Measurements from ENCODE around the gene THSD4.
A peak's percentile ranks its signal among the peaks of the same experiment; 100 is the strongest.

The THSD4 gene

GRCh38 chr15:71228403-71228802, 113.1 kb downstream of the THSD4 start:
- H3K36me3 ChIP-seq (ENCODE audit: control insufficient read depth in 1 of 2, insufficient read depth in 2 of 2, low read length in 2 of 2), result no peaks in the 10 kb centered on the region

GRCh38 chr15:71230303-71230702, 115.0 kb downstream of the THSD4 start:
- H3K9me3 ChIP-seq (ENCODE audit: control insufficient read depth in 1 of 2, low read length in 2 of 2), result no peaks in the 10 kb centered on the region
- no peak overlapping the region for H3K27ac ChIP-seq (ENCODE audit: low read depth, low read length)
- H3K9ac ChIP-seq (ENCODE audit: low read depth in 1 of 2, low read length in 2 of 2), result no peak overlapping the region
- H3K4me3 ChIP-seq (ENCODE audit: low read depth in 1 of 2, low read length in 2 of 2), result no peak overlapping the region
- H3K27me3 ChIP-seq (ENCODE audit: control insufficient read depth in 1 of 2, insufficient read depth in 2 of 2, low read length in 2 of 2), result no peaks in the 10 kb centered on the region
- H3K4me1 ChIP-seq (ENCODE audit: control insufficient read depth in 1 of 2, insufficient read depth in 2 of 2, low read length in 2 of 2), result peaks cover 27 to 28% of the 10 kb centered on the region in 2 donors
- no peaks in the 10 kb centered on the region for H3K36me3 ChIP-seq (ENCODE audit: control insufficient read depth in 1 of 2, insufficient read depth in 2 of 2, low read length in 2 of 2)

More at GRCh38 chr15:71228403-71228802, 113.1 kb downstream of the THSD4 start:
- no peak overlapping the region for H3K4me3 ChIP-seq (ENCODE audit: low read depth in 1 of 2, low read length in 2 of 2)
- H3K27me3 ChIP-seq (ENCODE audit: control insufficient read depth in 1 of 2, insufficient read depth in 2 of 2, low read length in 2 of 2), result no peaks in the 10 kb centered on the region
- peaks cover 27 to 28% of the 10 kb centered on the region in 2 donors for H3K4me1 ChIP-seq (ENCODE audit: control insufficient read depth in 1 of 2, insufficient read depth in 2 of 2, low read length in 2 of 2)
- no peaks in the 10 kb centered on the region for H3K9me3 ChIP-seq (ENCODE audit: control insufficient read depth in 1 of 2, low read length in 2 of 2)
- no peak overlapping the region for H3K9ac ChIP-seq (ENCODE audit: low read depth in 1 of 2, low read length in 2 of 2)
- H3K27ac ChIP-seq (ENCODE audit: low read depth, low read length), result no peak overlapping the region

- Histone ChIP-seq H3K27ac (ENCODE audit: low read depth, low read length) (no peak overlapping the region), H3K27me3 (ENCODE audit: control insufficient read depth in 1 of 2, insufficient read depth in 2 of 2, low read length in 2 of 2) (no peaks in the 10 kb centered on the region), H3K4me3 (ENCODE audit: low read depth in 1 of 2, low read length in 2 of 2) (peak overlapping the region in 1 of 2 donors; percentile 13), H3K9ac (ENCODE audit: low read depth in 1 of 2, low read length in 2 of 2) (peak overlapping the region in 1 of 2 donors; percentile 19), H3K9me3 (ENCODE audit: control insufficient read depth in 1 of 2, low read length in 2 of 2) (no peaks in the 10 kb centered on the region), H3K36me3 (ENCODE audit: control insufficient read depth in 1 of 2, insufficient read depth in 2 of 2, low read length in 2 of 2) (no peaks in the 10 kb centered on the region), H3K4me1 (ENCODE audit: control insufficient read depth in 1 of 2, insufficient read depth in 2 of 2, low read length in 2 of 2) (peaks cover 27 to 28% of the 10 kb centered on the region in 2 donors)
These were observed 116.5 kb downstream of the THSD4 start for GRCh38 chr15:71231758-71232157.

- H3K27ac ChIP-seq (ENCODE audit: low read depth, low read length), result no peak overlapping the region
- peaks cover 32 to 35% of the 10 kb centered on the region in 2 donors for H3K4me1 ChIP-seq (ENCODE audit: control insufficient read depth in 1 of 2, insufficient read depth in 2 of 2, low read length in 2 of 2)
- H3K9me3 ChIP-seq (ENCODE audit: control insufficient read depth in 1 of 2, low read length in 2 of 2), result no peaks in the 10 kb centered on the region
- H3K36me3 ChIP-seq (ENCODE audit: control insufficient read depth in 1 of 2, insufficient read depth in 2 of 2, low read length in 2 of 2), result no peaks in the 10 kb centered on the region
- H3K4me3 ChIP-seq (ENCODE audit: low read depth in 1 of 2, low read length in 2 of 2), result no peak overlapping the region
- H3K27me3 ChIP-seq (ENCODE audit: control insufficient read depth in 1 of 2, insufficient read depth in 2 of 2, low read length in 2 of 2), result no peaks in the 10 kb centered on the region
- no peak overlapping the region for H3K9ac ChIP-seq (ENCODE audit: low read depth in 1 of 2, low read length in 2 of 2)
These were observed 117.1 kb downstream of the THSD4 start for GRCh38 chr15:71232411-71232810.

- Histone ChIP-seq H3K4me1 (ENCODE audit: control insufficient read depth in 1 of 2, insufficient read depth in 2 of 2, low read length in 2 of 2) (peaks cover 38 to 46% of the 10 kb centered on the region in 2 donors), H3K9ac (ENCODE audit: low read depth in 1 of 2, low read length in 2 of 2) (no peak overlapping the region), H3K36me3 (ENCODE audit: control insufficient read depth in 1 of 2, insufficient read depth in 2 of 2, low read length in 2 of 2) (no peaks in the 10 kb centered on the region), H3K4me3 (ENCODE audit: low read depth in 1 of 2, low read length in 2 of 2) (no peak overlapping the region), H3K9me3 (ENCODE audit: control insufficient read depth in 1 of 2, low read length in 2 of 2) (no peaks in the 10 kb centered on the region), H3K27ac (ENCODE audit: low read depth, low read length) (no peak overlapping the region), H3K27me3 (ENCODE audit: control insufficient read depth in 1 of 2, insufficient read depth in 2 of 2, low read length in 2 of 2) (no peaks in the 10 kb centered on the region)
These were observed 122.4 kb downstream of the THSD4 start for GRCh38 chr15:71237456-71238188.

GRCh38 chr15:71238926-71239325, 123.7 kb downstream of the THSD4 start:
- H3K4me3 ChIP-seq (ENCODE audit: low read depth in 1 of 2, low read length in 2 of 2), result no peak overlapping the region
- H3K36me3 ChIP-seq (ENCODE audit: control insufficient read depth in 1 of 2, insufficient read depth in 2 of 2, low read length in 2 of 2), result peaks cover 0 to 3% of the 10 kb centered on the region in 2 donors
- H3K4me1 ChIP-seq (ENCODE audit: control insufficient read depth in 1 of 2, insufficient read depth in 2 of 2, low read length in 2 of 2), result peaks cover 46 to 55% of the 10 kb centered on the region in 2 donors
- H3K27ac ChIP-seq (ENCODE audit: low read depth, low read length), result no peak overlapping the region
- H3K9ac ChIP-seq (ENCODE audit: low read depth in 1 of 2, low read length in 2 of 2), result no peak overlapping the region
- no peaks in the 10 kb centered on the region for H3K27me3 ChIP-seq (ENCODE audit: control insufficient read depth in 1 of 2, insufficient read depth in 2 of 2, low read length in 2 of 2)
- no peaks in the 10 kb centered on the region for H3K9me3 ChIP-seq (ENCODE audit: control insufficient read depth in 1 of 2, low read length in 2 of 2)

- H3K27me3 ChIP-seq (ENCODE audit: control insufficient read depth in 1 of 2, insufficient read depth in 2 of 2, low read length in 2 of 2), result no peaks in the 10 kb centered on the region
- no peaks in the 10 kb centered on the region for H3K9me3 ChIP-seq (ENCODE audit: control insufficient read depth in 1 of 2, low read length in 2 of 2)
- no peak overlapping the region for H3K27ac ChIP-seq (ENCODE audit: low read depth, low read length)
- H3K4me3 ChIP-seq (ENCODE audit: low read depth in 1 of 2, low read length in 2 of 2), result peak overlapping the region in 1 of 2 donors; percentile 24
- peaks cover 0 to 3% of the 10 kb centered on the region in 2 donors for H3K36me3 ChIP-seq (ENCODE audit: control insufficient read depth in 1 of 2, insufficient read depth in 2 of 2, low read length in 2 of 2)
- no peak overlapping the region for H3K9ac ChIP-seq (ENCODE audit: low read depth in 1 of 2, low read length in 2 of 2)
- peaks cover 46 to 55% of the 10 kb centered on the region in 2 donors for H3K4me1 ChIP-seq (ENCODE audit: control insufficient read depth in 1 of 2, insufficient read depth in 2 of 2, low read length in 2 of 2)
These were observed 124.5 kb downstream of the THSD4 start for GRCh38 chr15:71239592-71240364.

- Histone ChIP-seq H3K9ac (ENCODE audit: low read depth in 1 of 2, low read length in 2 of 2) (no peak overlapping the region), H3K27me3 (ENCODE audit: control insufficient read depth in 1 of 2, insufficient read depth in 2 of 2, low read length in 2 of 2) (no peaks in the 10 kb centered on the region), H3K36me3 (ENCODE audit: control insufficient read depth in 1 of 2, insufficient read depth in 2 of 2, low read length in 2 of 2) (peaks cover 0 to 3% of the 10 kb centered on the region in 2 donors), H3K4me3 (ENCODE audit: low read depth in 1 of 2, low read length in 2 of 2) (no peak overlapping the region), H3K9me3 (ENCODE audit: control insufficient read depth in 1 of 2, low read length in 2 of 2) (no peaks in the 10 kb centered on the region), H3K27ac (ENCODE audit: low read depth, low read length) (no peak overlapping the region), H3K4me1 (ENCODE audit: control insufficient read depth in 1 of 2, insufficient read depth in 2 of 2, low read length in 2 of 2) (peaks cover 42 to 49% of the 10 kb centered on the region in 2 donors)
These were observed 127.0 kb downstream of the THSD4 start for GRCh38 chr15:71242292-71242691.

GRCh38 chr15:71244250-71244649, 129.0 kb downstream of the THSD4 start:
- Histone ChIP-seq H3K9me3 (ENCODE audit: control insufficient read depth in 1 of 2, low read length in 2 of 2) (no peaks in the 10 kb centered on the region), H3K36me3 (ENCODE audit: control insufficient read depth in 1 of 2, insufficient read depth in 2 of 2, low read length in 2 of 2) (peaks cover 0 to 3% of the 10 kb centered on the region in 2 donors), H3K9ac (ENCODE audit: low read depth in 1 of 2, low read length in 2 of 2) (no peak overlapping the region), H3K4me3 (ENCODE audit: low read depth in 1 of 2, low read length in 2 of 2) (no peak overlapping the region), H3K27ac (ENCODE audit: low read depth, low read length) (no peak overlapping the region), H3K27me3 (ENCODE audit: control insufficient read depth in 1 of 2, insufficient read depth in 2 of 2, low read length in 2 of 2) (no peaks in the 10 kb centered on the region), H3K4me1 (ENCODE audit: control insufficient read depth in 1 of 2, insufficient read depth in 2 of 2, low read length in 2 of 2) (peaks cover 29 to 33% of the 10 kb centered on the region in 2 donors)

- Histone ChIP-seq H3K4me1 (ENCODE audit: control insufficient read depth in 1 of 2, insufficient read depth in 2 of 2, low read length in 2 of 2) (peaks cover 15 to 20% of the 10 kb centered on the region in 2 donors), H3K9ac (ENCODE audit: low read depth in 1 of 2, low read length in 2 of 2) (no peak overlapping the region), H3K27me3 (ENCODE audit: control insufficient read depth in 1 of 2, insufficient read depth in 2 of 2, low read length in 2 of 2) (no peaks in the 10 kb centered on the region), H3K36me3 (ENCODE audit: control insufficient read depth in 1 of 2, insufficient read depth in 2 of 2, low read length in 2 of 2) (peaks cover 0 to 3% of the 10 kb centered on the region in 2 donors), H3K4me3 (ENCODE audit: low read depth in 1 of 2, low read length in 2 of 2) (no peak overlapping the region), H3K9me3 (ENCODE audit: control insufficient read depth in 1 of 2, low read length in 2 of 2) (no peaks in the 10 kb centered on the region), H3K27ac (ENCODE audit: low read depth, low read length) (no peak overlapping the region)
These were observed 130.3 kb downstream of the THSD4 start for GRCh38 chr15:71245588-71245987.

All from duodenal mucosa (tissue), 2 donors.